ENCODE results near the gene RPIA. TPM values are rescaled to one million over a fixed set of nuclear protein-coding genes. Genes with fewer than 3 reads are reported as not detected.
"Not testable (repeated sequence)": the region's sequence is repeated elsewhere in the genome, so short reads cannot be mapped to it uniquely, and the experiment has no call there.

Gene RPIA
- polyA plus RNA-seq (2013, experiment 1 of 2; ENCODE audit: insufficient read length) = 11.8 TPM
- polyA plus RNA-seq (2013, experiment 2 of 2; ENCODE audit: insufficient read length) = 11.7 TPM

DNA sequence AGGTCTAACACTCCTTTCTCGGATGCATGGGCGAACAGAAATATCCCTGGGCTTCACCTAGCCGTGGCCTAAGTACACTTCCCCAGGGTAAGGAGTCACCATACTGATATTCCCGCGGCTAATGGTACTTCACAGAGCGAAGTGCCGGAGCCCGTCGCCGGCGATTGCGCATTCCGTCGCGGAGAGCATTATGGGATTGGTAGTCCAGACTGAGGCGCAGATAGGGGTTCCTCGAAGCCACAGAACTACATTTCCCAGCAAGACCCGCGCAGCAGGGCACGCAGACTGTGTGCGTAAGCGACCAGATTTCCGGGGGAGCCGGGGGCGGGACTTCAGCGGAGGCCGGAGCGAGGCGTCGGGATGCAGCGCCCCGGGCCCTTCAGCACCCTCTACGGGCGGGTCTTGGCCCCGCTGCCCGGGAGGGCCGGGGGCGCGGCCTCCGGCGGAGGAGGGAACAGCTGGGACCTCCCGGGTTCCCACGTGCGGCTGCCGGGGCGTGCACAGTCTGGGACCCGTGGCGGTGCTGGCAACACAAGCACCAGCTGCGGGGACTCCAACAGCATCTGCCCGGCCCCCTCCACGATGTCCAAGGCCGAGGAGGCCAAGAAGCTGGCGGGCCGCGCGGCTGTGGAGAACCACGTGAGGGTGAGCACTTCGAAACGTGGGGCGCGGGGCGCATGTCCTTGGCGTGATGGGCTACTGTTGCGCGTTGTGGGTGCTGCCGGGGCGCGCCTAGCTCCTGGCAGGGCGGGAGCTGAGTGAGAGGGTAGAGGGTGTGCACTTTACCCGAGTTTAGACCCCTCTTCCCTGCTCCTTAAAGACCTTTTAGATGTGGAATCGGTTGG is at the start of gene RPIA:
Gene RPIA (plus strand): TSS at position 335 of the 845 bp plus-strand sequence. CDS start 26 bp downstream, at position 361.
- DNase-seq = peak; percentile 98

DNA sequence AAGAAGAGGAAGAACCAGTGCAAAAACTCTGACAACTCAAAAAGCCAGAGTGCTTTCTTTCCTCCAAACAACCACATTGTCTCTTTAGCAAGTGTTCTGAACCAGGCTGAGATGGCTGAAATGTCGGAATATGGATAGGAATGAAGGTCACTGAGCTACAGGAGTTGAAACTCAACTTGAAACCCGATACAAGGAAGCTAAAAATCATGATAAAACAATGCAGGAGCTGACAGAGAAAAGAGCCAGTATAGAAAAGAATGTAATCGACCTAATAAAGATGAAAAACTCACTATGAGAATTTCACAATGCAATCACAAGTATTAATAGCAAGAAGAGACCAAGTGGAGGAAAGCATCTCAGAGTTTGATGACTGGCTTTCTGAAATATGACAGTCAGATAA is 49.2 kb upstream of the RPIA start:
- no peak for DNase-seq

DNA sequence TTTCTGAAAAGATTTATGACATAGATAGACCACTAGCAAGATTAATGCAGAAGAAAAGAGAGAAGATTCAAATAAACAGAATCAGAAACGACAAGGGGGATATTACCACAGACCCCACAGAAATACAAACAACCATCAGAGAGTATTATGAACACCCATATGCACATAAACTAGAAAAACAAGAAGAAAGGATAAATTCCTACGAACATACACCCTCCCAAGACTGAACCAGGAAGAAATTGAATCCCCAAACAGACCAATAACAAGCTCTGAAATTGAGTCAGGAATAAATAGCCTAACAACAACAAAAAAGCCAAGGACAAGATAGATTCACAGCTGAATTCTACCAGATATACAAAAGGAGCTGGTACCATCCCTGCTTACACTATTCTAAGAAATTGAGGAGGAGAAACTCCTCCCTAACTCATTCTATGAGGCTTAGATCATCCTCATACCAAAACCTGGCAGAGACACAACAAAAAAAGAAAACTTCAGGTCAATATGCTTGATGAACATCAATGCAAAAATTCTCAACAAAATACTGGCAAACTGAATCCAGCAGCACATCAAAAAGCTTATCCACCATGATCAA is 46.1 kb upstream of the RPIA start:
- not testable (repeated sequence) for DNase-seq

DNA sequence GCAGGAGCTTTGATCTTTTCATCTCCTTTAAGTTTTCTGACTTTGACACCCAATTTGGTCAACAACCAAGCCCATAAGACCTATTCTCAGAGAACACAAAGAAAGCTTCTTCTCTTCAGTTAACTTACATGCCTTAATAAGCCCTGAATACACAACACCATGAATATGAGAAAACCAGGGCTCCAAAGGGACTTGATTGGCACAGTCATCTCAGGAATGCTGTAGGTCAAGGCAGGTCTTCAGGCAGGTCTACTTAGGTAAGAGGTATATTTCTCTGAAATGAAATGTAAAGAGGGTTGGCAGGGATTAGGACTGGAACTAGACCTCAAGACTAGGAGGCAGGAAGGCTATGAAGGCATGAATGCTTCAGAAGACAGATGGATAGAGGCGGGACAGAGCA is 39.8 kb upstream of the RPIA start:
- DNase-seq = no peak

DNA sequence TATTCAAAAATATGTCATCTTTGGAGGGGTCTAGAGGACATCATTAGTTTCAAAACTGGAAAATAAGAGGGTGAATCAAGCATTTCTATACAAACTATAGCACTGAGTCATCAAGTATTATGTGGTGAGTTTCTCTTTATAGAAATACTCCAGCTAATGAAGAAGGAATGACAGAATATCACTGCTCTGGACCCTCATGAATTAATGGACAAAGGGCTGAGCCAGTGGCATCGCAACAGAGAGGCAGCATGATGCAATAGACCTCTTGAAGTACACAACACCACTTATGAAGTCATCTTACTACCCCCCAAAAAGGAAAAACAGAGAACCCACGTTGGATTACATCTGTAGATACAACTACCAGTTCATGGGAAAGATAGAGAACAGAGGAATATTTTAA is 36.8 kb upstream of the RPIA start:
- peak; percentile 75 for DNase-seq

DNA sequence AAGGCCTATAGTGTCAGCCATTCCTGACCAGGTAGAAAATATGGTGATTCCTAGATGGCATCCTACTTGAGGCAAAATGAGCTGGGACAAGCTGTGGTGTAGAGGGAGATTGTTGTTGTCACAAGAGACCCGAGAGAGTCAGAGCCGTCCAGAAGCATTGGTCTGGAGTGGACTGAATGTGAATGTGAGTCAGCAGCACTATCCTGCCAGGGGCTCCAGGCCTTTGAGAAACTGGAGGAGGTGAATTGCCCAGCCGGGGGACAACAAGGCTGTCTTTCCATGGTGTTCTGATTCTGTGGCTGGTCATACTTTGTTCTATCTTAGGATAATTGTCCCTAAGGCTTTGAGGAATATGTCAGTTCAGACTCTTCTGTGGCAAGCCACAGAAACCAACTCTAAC is 34.8 kb upstream of the RPIA start:
- DNase-seq = peak; percentile 50

DNA sequence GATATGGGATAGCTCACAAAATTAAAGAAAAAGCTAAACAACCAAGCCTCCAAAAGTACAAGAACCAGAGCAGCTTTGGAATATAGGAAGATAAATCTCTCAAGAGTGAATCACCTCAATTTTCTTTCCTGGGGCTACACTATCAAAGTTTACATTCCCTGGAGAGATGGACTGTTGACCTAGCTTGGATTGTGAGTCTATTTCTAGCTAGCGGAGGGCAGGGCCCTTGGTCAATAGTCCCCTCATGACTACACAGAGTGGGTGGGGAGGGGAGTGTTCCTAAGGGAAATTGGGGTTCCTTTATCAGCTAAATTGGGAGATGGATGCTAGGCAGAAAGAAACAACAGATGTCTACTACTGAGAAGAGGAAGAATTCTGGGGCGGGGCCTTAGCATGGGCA is 34.3 kb upstream of the RPIA start:
- DNase-seq = peak; percentile 64

DNA sequence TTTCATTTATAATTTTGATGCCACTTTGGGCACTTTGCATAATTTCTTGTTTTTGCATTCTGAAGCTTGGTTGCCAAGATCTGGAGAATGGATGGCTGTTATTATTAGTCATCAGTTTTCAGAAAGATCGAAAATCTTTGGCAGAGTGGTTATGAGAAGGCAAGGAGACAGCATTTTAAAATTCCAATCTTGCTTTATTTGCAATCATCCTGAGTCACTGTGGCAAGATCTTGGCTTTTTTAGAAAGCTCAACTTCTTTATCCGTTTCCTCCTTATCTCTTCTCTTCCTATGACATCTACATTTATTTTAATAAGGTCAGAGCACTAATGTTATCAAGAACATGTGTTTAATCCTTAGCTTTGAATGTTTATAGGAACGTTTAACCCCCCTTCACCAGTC is 33.1 kb upstream of the RPIA start:
- DNase-seq = peak; percentile 69

DNA sequence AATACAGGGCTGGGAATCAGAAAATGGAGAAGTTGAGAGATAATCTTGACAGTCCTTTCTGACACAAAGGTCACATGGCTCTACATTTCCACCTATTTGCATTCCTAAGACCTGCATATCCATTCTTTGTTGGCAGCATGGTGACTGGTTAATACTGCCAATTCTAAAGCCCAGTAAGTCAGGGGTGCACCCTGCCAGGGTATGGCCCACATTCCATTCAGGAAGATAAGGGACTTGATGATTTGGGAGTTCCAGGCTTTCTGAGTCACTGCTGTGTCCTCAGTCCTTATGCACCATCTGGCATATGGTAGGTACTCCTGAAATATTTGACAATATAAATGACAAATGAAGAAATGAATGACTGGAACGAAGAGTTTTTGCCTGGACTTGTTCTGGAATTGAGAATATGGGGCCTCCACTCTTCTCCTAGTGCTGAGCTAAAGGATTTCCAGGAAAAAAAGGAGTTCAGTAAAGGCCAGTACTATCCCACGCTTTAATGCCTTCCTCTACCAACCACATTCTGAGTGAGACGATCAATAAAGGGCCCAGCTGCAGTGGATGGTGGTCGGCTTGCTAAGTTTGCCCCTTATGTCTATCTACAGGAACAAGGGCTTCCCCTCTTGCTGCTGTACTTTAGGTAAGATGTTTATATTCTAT is 32.5 kb upstream of the RPIA start:
- DNase-seq = peak; percentile 48

DNA sequence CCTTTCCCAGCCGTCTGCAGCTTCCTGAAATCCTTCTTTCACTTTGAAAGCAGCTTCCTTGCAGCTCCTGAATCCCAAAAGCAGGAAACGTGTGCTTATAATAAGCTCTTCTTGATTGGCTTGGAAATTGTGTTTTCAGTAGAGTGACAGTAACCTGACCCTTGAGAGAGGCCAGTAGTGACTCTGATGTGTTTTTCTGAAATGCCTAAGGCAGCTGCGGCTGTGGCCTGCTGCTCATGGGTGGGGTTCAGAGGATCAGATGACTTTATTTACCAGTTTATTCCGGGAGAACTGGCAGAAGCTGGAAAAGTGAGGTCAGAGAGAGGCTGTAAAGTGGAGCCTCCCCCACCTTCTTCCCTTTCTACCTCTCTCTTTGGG is 31.9 kb upstream of the RPIA start:
- DNase-seq = peak; percentile 43

DNA sequence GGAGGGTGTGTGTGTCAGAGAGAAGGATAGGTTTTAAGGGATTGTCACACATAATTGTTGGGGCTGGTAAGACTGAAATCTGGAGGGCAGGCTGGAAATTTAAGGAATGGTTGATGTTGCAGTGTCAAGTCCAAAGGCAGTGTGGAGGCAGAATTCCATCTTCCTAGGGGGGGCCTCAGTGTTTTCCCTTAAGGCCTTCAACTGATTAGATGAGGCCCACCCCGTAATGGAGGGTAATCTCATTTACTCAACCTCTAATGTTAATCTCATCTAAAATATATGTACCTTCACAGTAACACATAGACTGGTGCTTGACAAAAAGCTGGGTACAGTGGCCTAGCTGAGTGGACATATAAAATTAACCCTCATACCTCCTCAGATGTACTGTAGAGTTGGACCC is 30.9 kb upstream of the RPIA start:
- DNase-seq = no peak

DNA sequence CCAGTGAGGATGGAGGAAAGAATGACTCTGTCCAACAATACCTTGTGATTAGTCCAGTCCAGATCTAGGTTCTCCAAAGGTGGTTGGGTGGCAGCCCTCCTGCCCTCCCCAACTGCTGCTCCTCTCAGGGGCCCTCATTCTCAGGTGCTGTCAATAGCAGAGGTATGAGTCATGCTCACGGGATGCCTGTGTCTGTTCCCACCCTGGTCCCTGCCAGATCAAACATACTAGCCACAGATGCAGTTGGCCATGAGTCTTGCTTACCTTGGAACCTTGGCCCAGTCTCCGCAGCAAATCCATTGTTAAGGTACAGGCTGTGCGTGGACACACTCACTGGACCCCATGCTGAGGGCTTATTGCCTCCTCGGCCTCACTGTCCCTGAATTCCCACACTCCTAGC is 24.9 kb upstream of the RPIA start:
- DNase-seq = no peak

DNA sequence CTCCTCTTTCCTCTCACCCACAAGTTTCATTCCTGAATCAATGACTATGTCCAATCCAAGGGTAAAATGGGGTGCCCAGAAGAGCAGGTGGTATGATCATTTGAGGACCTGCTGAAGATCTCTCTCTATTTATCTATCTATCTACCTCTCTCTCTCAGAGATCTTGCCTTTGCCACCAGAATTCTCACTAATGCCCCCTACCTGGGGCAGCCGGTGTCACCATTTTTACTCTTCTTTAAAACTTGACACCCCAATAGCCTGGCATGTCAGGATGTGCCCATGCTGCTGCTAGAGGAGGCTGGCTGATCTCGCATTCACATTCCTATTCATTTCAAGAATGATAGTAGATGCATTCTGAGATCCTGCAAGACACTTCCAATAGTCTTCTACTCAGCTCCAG is 24.3 kb upstream of the RPIA start:
- no peak for DNase-seq

DNA sequence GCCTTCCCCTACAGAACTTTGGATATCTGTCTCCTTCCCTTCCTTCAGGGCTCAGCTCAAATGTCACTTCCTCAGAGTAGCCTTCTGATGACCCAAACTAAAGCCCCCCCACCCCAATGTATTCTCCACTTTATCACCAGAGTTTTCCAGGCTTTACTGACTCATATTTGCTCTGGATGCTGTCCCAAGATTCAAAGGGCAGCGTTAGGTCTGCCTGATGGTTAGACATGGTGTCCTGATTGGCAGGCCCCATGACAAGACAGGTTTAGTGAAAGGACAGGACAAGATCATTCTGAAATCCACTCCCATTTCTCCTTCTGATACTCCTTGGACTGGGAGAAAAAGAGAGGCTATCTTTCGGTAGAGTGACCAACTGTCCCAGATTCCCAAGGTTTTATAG is 22.6 kb upstream of the RPIA start:
- no peak for DNase-seq

DNA sequence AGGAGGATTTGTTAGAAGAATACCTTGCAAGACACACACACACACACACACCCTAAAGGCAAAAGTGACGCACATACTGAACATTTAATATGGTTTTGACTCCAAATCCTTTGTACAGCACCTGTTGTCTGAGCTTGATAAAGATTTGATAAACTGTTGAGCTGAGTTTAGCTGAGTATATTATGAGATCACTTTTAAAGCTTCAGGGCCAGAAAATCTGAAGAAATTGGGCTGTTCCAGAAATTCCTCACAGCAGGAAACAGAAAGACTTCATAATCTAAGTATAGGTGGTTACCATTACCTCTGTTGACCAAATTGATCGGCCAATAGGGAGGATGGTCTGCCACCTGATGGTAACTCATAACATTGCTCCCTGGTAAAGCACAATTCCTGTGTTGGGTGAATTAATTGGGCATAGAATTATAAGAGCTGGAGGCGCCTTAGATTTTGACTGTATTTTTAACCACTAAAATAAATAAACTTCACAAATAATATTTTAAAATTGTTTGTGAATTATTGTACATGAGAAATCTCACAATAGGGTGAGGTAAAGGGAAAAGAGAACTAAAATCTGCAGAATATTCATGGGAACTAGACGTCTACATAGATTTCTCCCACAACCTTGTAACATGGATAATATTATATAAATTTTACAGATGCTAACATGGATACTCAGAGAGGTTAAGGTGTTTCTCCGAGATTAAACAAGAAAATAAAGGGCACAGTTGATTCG is 21.8 kb upstream of the RPIA start:
- peak; percentile 32 for DNase-seq

DNA sequence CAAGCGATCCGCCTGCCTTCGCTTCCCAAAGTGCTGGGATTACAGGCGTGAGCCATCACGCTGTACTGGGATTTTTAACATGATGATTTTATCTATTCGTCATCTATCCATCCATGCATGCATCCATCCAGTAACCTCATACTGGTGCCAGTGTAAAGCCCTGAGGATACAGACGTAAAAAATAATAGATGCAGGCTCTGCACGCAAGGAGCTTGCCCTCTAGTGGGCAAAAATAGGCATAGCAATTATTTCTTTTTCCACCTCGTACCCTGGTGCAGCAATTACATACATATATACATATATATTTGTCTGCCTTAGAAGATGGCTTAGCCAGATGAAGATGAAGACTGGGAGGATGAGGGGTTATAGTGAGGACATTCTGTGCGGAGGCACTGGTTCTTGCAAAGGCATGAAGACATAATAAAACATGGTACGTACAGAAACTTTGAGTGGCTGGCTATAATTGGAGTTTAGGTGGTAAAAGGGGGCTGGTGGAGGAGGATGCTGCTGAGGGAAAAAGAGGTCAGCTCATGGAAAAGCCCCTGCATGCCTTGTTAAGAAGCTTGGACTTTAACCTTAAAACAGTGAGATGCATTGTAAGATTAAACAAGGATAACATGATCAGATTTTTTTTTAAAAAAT is 19.6 kb upstream of the RPIA start:
- peak; percentile 59 for DNase-seq

DNA sequence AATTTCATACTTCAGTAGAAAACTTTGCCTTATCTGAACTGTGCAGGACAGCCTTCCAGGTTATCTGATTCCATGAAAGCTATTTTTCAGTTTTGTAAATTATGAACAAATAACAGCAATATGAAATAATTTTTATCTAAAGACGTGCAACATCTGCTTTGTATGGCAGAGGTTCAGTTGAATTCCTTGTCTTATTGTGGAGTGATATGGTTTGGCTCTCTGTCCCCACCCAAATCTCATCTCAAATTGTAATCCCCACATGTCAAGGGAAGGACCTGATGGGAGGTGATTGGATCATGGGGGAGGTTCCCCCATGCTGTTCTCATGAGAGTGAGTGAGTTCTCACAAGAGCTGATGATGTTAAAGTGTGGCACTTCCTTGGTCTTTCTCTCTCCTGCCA is 18.1 kb upstream of the RPIA start:
- DNase-seq = no peak

DNA sequence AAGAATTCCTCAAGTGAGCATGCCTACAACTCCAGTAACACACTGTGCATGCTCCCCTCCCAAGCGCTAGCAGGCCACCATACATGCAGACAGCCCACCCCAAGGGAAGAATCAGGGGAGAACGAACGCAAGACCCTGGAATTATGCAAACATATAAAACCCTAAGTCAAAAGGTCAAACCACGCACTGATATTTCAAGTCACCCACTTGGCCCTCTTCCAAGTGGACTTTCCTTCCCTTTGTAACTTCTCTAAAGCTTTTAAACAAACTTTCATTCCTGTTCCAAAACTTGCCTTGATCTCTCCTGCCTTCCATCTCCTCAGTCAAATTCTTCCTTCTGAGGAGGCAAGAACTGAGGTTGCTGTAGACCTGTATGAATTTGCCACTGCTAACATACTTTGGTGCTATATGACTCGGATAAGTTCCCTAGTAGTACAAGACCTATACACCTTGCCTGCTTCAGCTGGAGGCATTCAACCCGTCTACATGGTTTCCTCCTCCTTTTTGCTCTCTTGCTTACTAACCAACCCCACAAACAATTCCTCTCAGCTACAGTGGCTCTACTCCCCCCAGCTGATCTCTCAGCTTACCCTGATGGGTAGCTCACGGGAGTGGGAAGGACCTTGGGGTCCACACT is 11.1 kb upstream of the RPIA start:
- no peak for DNase-seq

DNA sequence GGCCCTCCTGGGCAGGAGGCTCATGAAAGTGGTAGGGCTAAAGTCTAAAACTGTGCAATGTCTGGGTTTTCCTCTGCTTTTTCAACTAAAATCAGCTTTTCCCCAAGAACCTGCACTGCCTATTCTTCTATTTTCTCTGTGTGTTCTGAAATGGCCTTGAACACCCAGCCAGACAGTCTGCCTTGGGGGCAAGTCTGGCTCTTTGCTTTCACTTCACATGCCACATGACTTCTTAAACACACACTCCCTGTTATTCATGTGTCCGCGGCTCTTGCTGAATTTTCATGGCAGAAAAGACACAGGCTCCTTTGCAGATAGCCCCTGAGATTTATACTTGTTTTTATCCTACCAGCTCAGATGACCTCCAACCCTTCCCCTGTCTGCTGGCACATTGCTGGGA is 10.6 kb upstream of the RPIA start:
- no peak for DNase-seq

DNA sequence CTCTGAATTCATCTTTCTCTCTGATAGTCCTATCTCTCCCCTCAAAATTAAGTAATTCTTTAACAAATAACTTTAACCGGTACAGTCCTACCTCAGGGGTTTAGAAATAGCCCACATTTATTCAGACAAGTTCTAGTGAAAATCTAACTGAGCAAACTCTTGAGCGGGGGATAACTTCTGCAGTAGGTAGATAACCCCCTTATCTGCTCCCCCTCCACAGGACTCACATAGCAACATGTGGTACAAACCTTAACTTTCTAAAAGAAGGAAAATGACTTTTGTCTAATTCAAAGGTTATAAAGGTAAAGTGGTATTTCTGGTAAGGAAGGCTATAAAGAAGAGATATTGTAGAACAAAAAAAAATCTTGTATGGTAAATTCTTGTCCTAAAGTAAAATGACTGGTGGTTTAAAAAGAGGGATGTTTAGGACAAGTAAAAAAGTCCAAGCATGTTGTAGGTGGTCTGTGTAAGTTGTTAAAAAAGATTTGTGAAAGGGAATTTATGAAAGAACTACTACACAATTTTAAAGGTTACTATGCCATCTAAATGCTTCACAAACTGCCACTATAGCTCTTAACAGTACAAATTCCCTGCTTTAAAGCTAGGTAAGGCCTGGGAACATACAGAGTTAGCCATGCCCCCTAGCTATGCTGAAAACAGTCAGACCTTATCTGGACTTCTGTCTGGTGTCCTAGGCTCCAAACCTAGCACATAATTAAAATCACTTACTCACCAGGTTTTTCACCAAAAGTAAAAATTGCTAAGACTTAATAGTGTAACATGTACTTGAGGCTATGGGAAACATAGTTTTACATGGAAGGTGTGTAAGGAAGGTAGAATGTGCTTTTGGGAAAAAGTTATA is 8.1 kb upstream of the RPIA start:
- no peak for DNase-seq

DNA sequence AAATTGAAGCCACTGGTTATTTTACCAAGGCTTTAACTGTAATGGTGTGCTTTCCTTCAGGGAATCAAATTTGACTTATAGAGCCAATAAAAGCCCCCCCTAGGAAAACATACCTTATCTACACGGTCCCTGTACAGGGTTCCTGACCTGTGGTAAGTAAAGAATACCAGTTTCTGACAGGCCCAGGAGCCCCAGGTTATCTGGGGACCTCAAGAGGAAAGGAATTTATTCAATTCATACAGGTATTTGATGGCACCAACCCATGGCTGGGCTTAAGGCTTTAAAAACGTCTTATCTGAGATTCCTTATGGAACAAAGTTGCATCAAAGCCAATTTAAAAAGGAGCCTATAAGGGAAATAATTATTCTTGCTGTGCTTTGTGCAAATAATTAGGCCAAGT is 7.0 kb upstream of the RPIA start:
- DNase-seq = no peak

Data from fibroblast of skin of back (primary cell).